HEK293T (cell line): Measurements from ENCODE around the gene TEC.

Source experiments
- ARNT ChIP-seq: fragments of 450-650 bp; IDR thresholded peaks from 2 replicates; pipeline ENCODE4 v1.6.1; 2017; ENCODE audit warnings: mild to moderate bottlenecking
- BHLHE40 ChIP-seq: fragments of 450-650 bp; IDR thresholded peaks from 2 replicates; pipeline ENCODE4 v1.6.1; 2016; ENCODE audit warnings: mild to moderate bottlenecking, moderate library complexity, borderline replicate concordance
- CTBP1 ChIP-seq: fragments of 450-650 bp; IDR thresholded peaks from 2 replicates; pipeline ENCODE4 v1.6.1; 2016; ENCODE audit warnings: borderline replicate concordance
- ELF4 ChIP-seq: fragments of 450-650 bp; IDR thresholded peaks from 2 replicates; pipeline ENCODE4 v1.6.1; 2017; ENCODE audit warnings: antibody characterized with exemption
- FOXA1 ChIP-seq: fragments of 450-650 bp; IDR thresholded peaks from 2 replicates; pipeline ENCODE4 v1.6.1; 2016; ENCODE audit warnings: mild to moderate bottlenecking
- FOXK2 ChIP-seq: fragments of 450-650 bp; IDR thresholded peaks from 2 replicates; pipeline ENCODE4 v1.6.1; 2016; ENCODE audit warnings: mild to moderate bottlenecking
- FOXM1 ChIP-seq: fragments of 450-650 bp; IDR thresholded peaks from 2 replicates; pipeline ENCODE4 v1.6.1; 2017; ENCODE audit warnings: mild to moderate bottlenecking, borderline replicate concordance
- HDGF ChIP-seq: fragments of 450-650 bp; IDR thresholded peaks from 2 replicates; pipeline ENCODE4 v1.6.1; 2017; ENCODE audit warnings: antibody characterized with exemption, borderline replicate concordance
- L3MBTL2 ChIP-seq: fragments of 450-650 bp; conservative IDR thresholded peaks from 2 replicates; pipeline ENCODE4 v1.6.1; 2016; ENCODE audit warnings: mild to moderate bottlenecking
- LEF1 ChIP-seq: fragments of 450-650 bp; IDR thresholded peaks from 2 replicates; pipeline ENCODE4 v1.6.1; 2017; ENCODE audit warnings: mild to moderate bottlenecking, borderline replicate concordance
- SUZ12 ChIP-seq: fragments of 450-650 bp; IDR thresholded peaks from 2 replicates; pipeline ENCODE4 v1.6.1; 2016; ENCODE audit warnings: mild to moderate bottlenecking
- ZNF384 ChIP-seq: fragments of 450-650 bp; IDR thresholded peaks from 2 replicates; pipeline ENCODE4 v1.6.1; 2016

DNA sequence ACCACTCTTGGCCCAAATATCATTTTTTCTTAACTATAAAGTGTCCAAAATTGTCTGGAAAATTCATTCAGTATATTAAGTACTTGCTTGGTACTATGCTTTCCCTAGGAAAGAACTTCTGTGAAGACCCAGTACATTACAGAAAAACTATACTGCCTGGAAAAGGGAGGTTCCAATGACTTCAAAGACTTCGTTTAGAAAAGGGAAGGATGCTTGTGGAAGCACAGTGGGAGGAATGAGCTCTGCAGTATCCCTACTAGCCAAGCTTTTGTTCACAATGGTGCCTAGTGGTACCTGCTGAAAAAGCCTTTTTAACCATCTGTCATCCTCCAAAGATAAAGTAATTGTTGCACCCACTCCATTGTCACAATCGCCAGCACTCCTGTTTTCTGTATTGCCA is 7.2 kb downstream of the TEC start:
- TF ChIP-seq HDGF (no peak), FOXA1 (no peak), LEF1 (no peak), ZNF384 (no peak), L3MBTL2 (no peak), CTBP1 (no peak), ARNT (no peak), SUZ12 (no peak), FOXM1 (no peak), FOXK2 (no peak), ELF4 (no peak), BHLHE40 (no peak)
